ENCODE results near the gene SDF2L1.
"Not testable (repeated sequence)": the region's sequence is repeated elsewhere in the genome, so short reads cannot be mapped to it uniquely, and the experiment has no call there.

The SDF2L1 gene

GRCh38 chr22:21641789-21642583, at the start of gene SDF2L1:
SDF2L1 (plus strand) TSS chr22:21642302; CDS start chr22:21642337, 35 bp downstream.
- DNase-seq (ENCODE audit: low read depth, low spot score) = peak; percentile 99

- no peak for DNase-seq (ENCODE audit: low read depth, low spot score)
These were observed 49.7 kb upstream of the SDF2L1 start for GRCh38 chr22:21592422-21592821.

GRCh38 chr22:21593406-21594232, 48.5 kb upstream of the SDF2L1 start:
- DNase-seq (ENCODE audit: low read depth, low spot score) = peak; percentile 27

- no peak for DNase-seq (ENCODE audit: low read depth, low spot score)
These were observed 47.1 kb upstream of the SDF2L1 start for GRCh38 chr22:21594865-21595452.

GRCh38 chr22:21596356-21597135, 45.6 kb upstream of the SDF2L1 start:
- DNase-seq (ENCODE audit: low read depth, low spot score) = not testable (repeated sequence)

GRCh38 chr22:21598302-21598701, 43.8 kb upstream of the SDF2L1 start:
- DNase-seq (ENCODE audit: low read depth, low spot score) = no peak

- no peak for DNase-seq (ENCODE audit: low read depth, low spot score)
These were observed 42.8 kb upstream of the SDF2L1 start for GRCh38 chr22:21599053-21599893.

- no peak for DNase-seq (ENCODE audit: low read depth, low spot score)
These were observed 39.5 kb upstream of the SDF2L1 start for GRCh38 chr22:21602579-21602978.

GRCh38 chr22:21603973-21604372, 38.1 kb upstream of the SDF2L1 start:
- no peak for DNase-seq (ENCODE audit: low read depth, low spot score)

- DNase-seq (ENCODE audit: low read depth, low spot score) = no peak
These were observed 36.1 kb upstream of the SDF2L1 start for GRCh38 chr22:21605887-21606564.

- no peak for DNase-seq (ENCODE audit: low read depth, low spot score)
These were observed 35.3 kb upstream of the SDF2L1 start for GRCh38 chr22:21606775-21607174.

GRCh38 chr22:21609556-21610157, 32.4 kb upstream of the SDF2L1 start:
- DNase-seq (ENCODE audit: low read depth, low spot score) = not testable (repeated sequence)

GRCh38 chr22:21611210-21611977, 30.7 kb upstream of the SDF2L1 start:
- DNase-seq (ENCODE audit: low read depth, low spot score) = no peak

GRCh38 chr22:21612858-21613257, 29.2 kb upstream of the SDF2L1 start:
- DNase-seq (ENCODE audit: low read depth, low spot score) = no peak

GRCh38 chr22:21613553-21614233, 28.4 kb upstream of the SDF2L1 start:
- no peak for DNase-seq (ENCODE audit: low read depth, low spot score)

- no peak for DNase-seq (ENCODE audit: low read depth, low spot score)
These were observed 26.4 kb upstream of the SDF2L1 start for GRCh38 chr22:21615731-21616130.

GRCh38 chr22:21617337-21617736, 24.8 kb upstream of the SDF2L1 start:
- DNase-seq (ENCODE audit: low read depth, low spot score) = not testable (repeated sequence)

- no peak for DNase-seq (ENCODE audit: low read depth, low spot score)
These were observed 21.1 kb upstream of the SDF2L1 start for GRCh38 chr22:21621025-21621424.

Data from ELF-1 (cell line).